ENCODE data around the gene ANXA6.

GRCh38 chr5:151122828-151123227, 34.8 kb downstream of the ANXA6 start:
- TF ChIP-seq, protein P1, sequence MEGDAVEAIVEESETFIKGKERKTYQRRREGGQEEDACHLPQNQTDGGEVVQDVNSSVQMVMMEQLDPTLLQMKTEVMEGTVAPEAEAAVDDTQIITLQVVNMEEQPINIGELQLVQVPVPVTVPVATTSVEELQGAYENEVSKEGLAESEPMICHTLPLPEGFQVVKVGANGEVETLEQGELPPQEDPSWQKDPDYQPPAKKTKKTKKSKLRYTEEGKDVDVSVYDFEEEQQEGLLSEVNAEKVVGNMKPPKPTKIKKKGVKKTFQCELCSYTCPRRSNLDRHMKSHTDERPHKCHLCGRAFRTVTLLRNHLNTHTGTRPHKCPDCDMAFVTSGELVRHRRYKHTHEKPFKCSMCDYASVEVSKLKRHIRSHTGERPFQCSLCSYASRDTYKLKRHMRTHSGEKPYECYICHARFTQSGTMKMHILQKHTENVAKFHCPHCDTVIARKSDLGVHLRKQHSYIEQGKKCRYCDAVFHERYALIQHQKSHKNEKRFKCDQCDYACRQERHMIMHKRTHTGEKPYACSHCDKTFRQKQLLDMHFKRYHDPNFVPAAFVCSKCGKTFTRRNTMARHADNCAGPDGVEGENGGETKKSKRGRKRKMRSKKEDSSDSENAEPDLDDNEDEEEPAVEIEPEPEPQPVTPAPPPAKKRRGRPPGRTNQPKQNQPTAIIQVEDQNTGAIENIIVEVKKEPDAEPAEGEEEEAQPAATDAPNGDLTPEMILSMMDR (IDR thresholded peaks at IDR 0.05) = no peak
- TF ChIP-seq EZH2 (IDR thresholded peaks at IDR 0.05; ENCODE audit: borderline replicate concordance, insufficient read depth, low read depth, low read length, poor library complexity, severe bottlenecking) = no peak

All from B cell (primary cell).